Common myeloid progenitor, CD34-positive (primary cell): ENCODE results near the gene P2RY14.

Experiments used
- CTCF ChIA-PET: fragments of 350-600 bp; sonication (Branson Sonifier 250); formaldehyde crosslinking; loops from one replicate; lab custom pipeline; 2021; ENCODE audit warnings: antibody characterized with exemption; lab: Charles Lee
- POLR2A ChIA-PET: fragments of 350-600 bp; sonication (Branson Sonifier 250); formaldehyde crosslinking; loops from one replicate; lab custom pipeline; 2021; ENCODE audit warnings: antibody characterized with exemption; lab: Charles Lee
- DNase-seq, 3 donors: peaks; one replicate each; pipeline versions ENCODE4 v3.0.0 to v3.0.0-alpha.2; 2013
- H3K27ac ChIP-seq, 2 experiments: 1 replicate in 1 of 2; 2 replicates in 1 of 2; pipeline ENCODE4 v1.7.0; 2013; ENCODE audit warnings: inconsistent platforms in 2 of 2, low read length in 2 of 2, mild to moderate bottlenecking in 2 of 2, low read depth in 1 of 2, moderate library complexity in 1 of 2; ENCODE audit not compliant: severe bottlenecking in 2 of 2, insufficient read depth in 1 of 2, poor library complexity in 1 of 2
- H3K27me3 ChIP-seq, 5 experiments: replicated peaks in 2 of 5; 1 replicate in 3 of 5; 2 replicates in 2 of 5; pipeline versions ENCODE4 v1.6.1 to v1.7.0; 2013; ENCODE audit warnings: low read length in 4 of 5, mild to moderate bottlenecking in 2 of 5, moderate library complexity in 2 of 5, inconsistent platforms in 1 of 5; ENCODE audit not compliant: insufficient read depth in 5 of 5, control insufficient read depth in 4 of 5
- H3K36me3 ChIP-seq, 4 experiments: 1 replicate in 2 of 4; 2 replicates in 2 of 4; pipeline versions ENCODE4 v1.6.1 to v1.7.0; 2013; ENCODE audit warnings: low read length in 3 of 4, control low read depth in 1 of 4, mild to moderate bottlenecking in 1 of 4; ENCODE audit not compliant: control insufficient read depth in 4 of 4, insufficient read depth in 4 of 4
- H3K4me1 ChIP-seq, 4 experiments: 1 replicate in 3 of 4; 2 replicates in 1 of 4; pipeline versions ENCODE4 v1.6.1 to v1.7.1; 2013; ENCODE audit warnings: low read length in 3 of 4, mild to moderate bottlenecking in 3 of 4, control low read depth in 1 of 4, inconsistent platforms in 1 of 4, moderate library complexity in 1 of 4; ENCODE audit not compliant: control insufficient read depth in 4 of 4, insufficient read depth in 4 of 4; ENCODE audit errors: control extremely low read depth in 1 of 4
- H3K4me3 ChIP-seq, 7 experiments: 1 replicate in 4 of 7; 2 replicates in 3 of 7; pipeline versions ENCODE4 v1.5.1 to v1.7.0; 2013; ENCODE audit warnings: mild to moderate bottlenecking in 7 of 7, low read length in 6 of 7, moderate library complexity in 6 of 7, inconsistent platforms in 2 of 7, low read depth in 2 of 7, control low read depth in 1 of 7; ENCODE audit not compliant: insufficient read depth in 4 of 7, control insufficient read depth in 1 of 7; ENCODE audit errors: extremely low read depth in 1 of 7
- H3K9me3 ChIP-seq, 5 experiments: 1 replicate in 4 of 5; 2 replicates in 1 of 5; pipeline versions ENCODE4 v1.6.1 to v1.7.1; 2013; ENCODE audit warnings: low read length in 4 of 5, mild to moderate bottlenecking in 2 of 5, inconsistent platforms in 1 of 5, low read depth in 1 of 5, moderate library complexity in 1 of 5; ENCODE audit not compliant: control insufficient read depth in 4 of 5, insufficient read depth in 2 of 5; ENCODE audit errors: control extremely low read depth in 1 of 5
- WGBS: methylation state at CpG from one replicate; pipeline ENCODE4 v1.1.5; 2013; ENCODE audit not compliant: insufficient coverage; 5-methylcytosine and 5-hydroxymethylcytosine counted together

P2RY14 gene

DNA sequence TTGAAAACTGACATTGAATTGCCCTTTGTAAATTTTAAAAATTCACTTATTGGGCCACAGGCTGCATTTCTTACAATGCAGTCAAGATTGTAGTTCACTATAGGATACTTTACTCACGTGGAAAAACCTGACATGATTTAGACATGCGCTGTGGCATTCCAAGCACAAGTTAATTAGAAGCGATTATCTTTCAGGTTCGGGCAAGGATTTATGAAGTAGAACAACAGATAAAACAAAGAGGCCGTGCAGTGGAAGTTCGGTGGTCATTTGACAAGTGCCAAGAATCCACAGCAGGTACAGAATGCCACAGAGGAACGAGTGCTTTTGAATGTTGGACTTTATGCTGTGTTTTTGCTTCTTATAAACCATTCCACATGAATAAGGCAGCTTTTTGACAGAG lies 113.1 kb downstream of the P2RY14 start:
- CTCF ChIA-PET: no interaction called here
- peaks cover 10 to 28% (median 19%) of the 10 kb centered on the region in 4 experiments for H3K4me1 ChIP-seq
- no peaks in the 10 kb centered on the region for H3K27me3 ChIP-seq
- H3K27ac ChIP-seq: no peak overlapping the region
- peaks cover 0 to 50% (median 14%) of the 10 kb centered on the region in 4 experiments for H3K36me3 ChIP-seq
- 100% methylated on average over 6 of the region's 7 CpGs for WGBS
- no peaks in the 10 kb centered on the region for H3K9me3 ChIP-seq
- POLR2A ChIA-PET: no interaction called here
- H3K4me3 ChIP-seq: no peak overlapping the region
- DNase-seq: no peak
